Pancreas (tissue), 10 donors: ENCODE results near the gene COTL1. TPM values are rescaled to one million over a fixed set of nuclear protein-coding genes. Genes with fewer than 3 reads are reported as not detected.
A peak's percentile ranks its signal among the peaks of the same experiment; 100 is the strongest.
"Not testable (repeated sequence)": the region's sequence is repeated elsewhere in the genome, so short reads cannot be mapped to it uniquely, and the experiment has no call there.

Source experiments
- ATAC-seq, 4 donors: fragments of 200-7000 bp; cut with Tn5 transposase; one replicate each; pipeline versions ENCODE4 v1.8.0 to v1.9.1; 2020; ENCODE audit warnings: mild to moderate bottlenecking in 4 of 4, moderate library complexity in 4 of 4
- DNase-seq, 6 donors: peaks; one replicate each; pipeline ENCODE4 v3.0.0-alpha.2; 2020
- FAIRE-seq: peaks from 2 replicates; lab custom pipeline; 2012; peaks lifted over from hg19 to GRCh38; lab: Jason Lieb, UNC
- H3K27ac ChIP-seq, 4 donors: fragments of 200-600 bp; sonication (generic); 1 replicate in 3 of 4; 2 replicates in 1 of 4; pipeline versions ENCODE4 v1.5.0 to v1.8.0; 2020
- H3K27me3 ChIP-seq, 4 donors: fragments of 200-600 bp; one replicate each; pipeline ENCODE4 v1.8.0; 2021
- H3K36me3 ChIP-seq, 3 donors: fragments of 200-600 bp; sonication (generic) in 1 of 3; one replicate each; pipeline versions ENCODE4 v1.5.0 to v1.8.0; 2020 to 2021
- H3K4me1 ChIP-seq, 3 donors: fragments of 200-600 bp; one replicate each; pipeline ENCODE4 v1.8.0; 2021
- H3K4me3 ChIP-seq, 4 donors: fragments of 200-600 bp; sonication (generic) in 2 of 4; one replicate each; pipeline versions ENCODE4 v1.5.0 to v1.8.0; 2020 to 2021
- H3K9me3 ChIP-seq, 4 donors: fragments of 200-600 bp; one replicate each; pipeline ENCODE4 v1.8.0; 2021
- CTCF ChIP-seq, 4 donors: fragments of 200-600 bp; sonication (generic) in 3 of 4; IDR thresholded peaks; one replicate each; pipeline versions ENCODE4 v1.5.0 to v1.8.0; 2021; ENCODE audit warnings: antibody characterized with exemption in 4 of 4
- WGBS, 2 donors: extraction: QIAGEN DNeasy Blood & Tissue Kit; methylation state at CpG; one replicate each; pipeline ENCODE4 v1.1.7; 2013; 5-methylcytosine and 5-hydroxymethylcytosine counted together
- intact Hi-C, 3 donors: fragments of 100-400 bp; cut with DNase I; formaldehyde crosslinking; loops; one replicate each; pipeline versions ENCODE4 v1.11.1 to v1.14.2; 2022
- polyA plus RNA-seq, 2 donors: library from polyadenylated mRNA; stranded (reverse); fragments of 200-250 nt; gene quantifications; one replicate each; pipeline ENCODE4 v1.2.3, GENCODE V29; 2013
- total RNA-seq, 6 donors: library from RNA; stranded (reverse); fragmentation: NEBNext Ultra II Directional in 4 of 6; extraction: Animal tissue kit (Norgen Biotek cat#: 25700) in 4 of 6; gene quantifications; one replicate each; pipeline versions ENCODE4 v1.2.1 to v1.2.4, GENCODE V29; 2021 to 2023
- donor health status: healthy with polysubstance abuse.
- donor health status: DM: no; HTN: no; CAD: no; lungs with moderate emphysema.
- donor health status: DM: no; HTN: no; CAD: no.
- donor health status: control.
- donor health status: control.
- donor health status: Bipolar disorder and iron deficiency.
- donor health status: DM: yes; HTN: yes; CAD: no.
- donor health status: DM: no; HTN: no; CAD: no.
- donor health status: DM: no; HTN: no; CAD: no.
- donor health status: DM: yes; HTN: yes; CAD: no.

The COTL1 gene
- total and polyA plus RNA-seq, 8 donors: 6.8 to 44.3 (median 19.1) TPM

- Histone ChIP-seq H3K4me3 (no peak overlapping the region), H3K27me3 (no peaks in the 10 kb centered on the region), H3K36me3 (no peaks in the 10 kb centered on the region), H3K9me3 (no peaks in the 10 kb centered on the region), H3K27ac (no peak overlapping the region), H3K4me1 (no peaks in the 10 kb centered on the region)
- TF ChIP-seq CTCF (IDR thresholded peaks at IDR 0.05): no peak
- ATAC-seq (no peak), DNase-seq (no peak), FAIRE-seq (no peak)
- WGBS, 2 donors: 79 to 87% methylated on average over 7 of the region's 7 CpGs
- intact Hi-C loops: no loop called here
These were observed 56.6 kb downstream of the COTL1 start for GRCh38 chr16:84561291-84561690.

- TF ChIP-seq CTCF (IDR thresholded peaks at IDR 0.05): no peak
- Histone ChIP-seq H3K27me3 (no peaks in the 10 kb centered on the region), H3K36me3 (no peaks in the 10 kb centered on the region), H3K4me1 (no peaks in the 10 kb centered on the region), H3K9me3 (no peaks in the 10 kb centered on the region), H3K4me3 (no peak overlapping the region), H3K27ac (no peak overlapping the region)
- intact Hi-C loops: no loop called here
- 86 to 89% methylated on average over 5 of the region's 5 CpGs for WGBS, 2 donors
- ATAC-seq: no peak
- peak in 1 of 6 donors; percentile 15 for DNase-seq
- no peak for FAIRE-seq
These were observed 57.6 kb downstream of the COTL1 start for GRCh38 chr16:84560269-84560668.

GRCh38 chr16:84559311-84559932 is 58.5 kb downstream of the COTL1 start:
- Histone ChIP-seq H3K9me3 (no peaks in the 10 kb centered on the region), H3K4me1 (no peaks in the 10 kb centered on the region), H3K27me3 (no peaks in the 10 kb centered on the region), H3K4me3 (no peak overlapping the region), H3K27ac (no peak overlapping the region), H3K36me3 (no peaks in the 10 kb centered on the region)
- intact Hi-C loops: no loop called here
- WGBS, 2 donors: 75 to 81% methylated on average over 14 of the region's 14 CpGs
- peak in 1 of 4 donors; percentile 17 for ATAC-seq
- TF ChIP-seq CTCF (IDR thresholded peaks at IDR 0.05): no peak
- FAIRE-seq: no peak
- peak in 1 of 6 donors; percentile 31 for DNase-seq

- H3K4me3 ChIP-seq, ATAC-seq, intact Hi-C loops, H3K27me3 ChIP-seq, H3K9me3 ChIP-seq, H3K27ac ChIP-seq, FAIRE-seq, DNase-seq, H3K36me3 ChIP-seq, H3K4me1 ChIP-seq: not testable (repeated sequence)
- WGBS, 2 donors: 85 to 87% methylated on average over 5 of the region's 5 CpGs
These were observed 59.0 kb downstream of the COTL1 start for GRCh38 chr16:84558850-84559249.

- Histone ChIP-seq H3K36me3 (no peaks in the 10 kb centered on the region), H3K9me3 (no peaks in the 10 kb centered on the region), H3K4me3 (no peak overlapping the region), H3K27me3 (no peaks in the 10 kb centered on the region), H3K27ac (no peak overlapping the region), H3K4me1 (no peaks in the 10 kb centered on the region)
- ATAC-seq: no peak
- FAIRE-seq: no peak
- peak in 1 of 6 donors; percentile 40 for DNase-seq
- intact Hi-C loops: no loop called here
- no peak for TF ChIP-seq CTCF (IDR thresholded peaks at IDR 0.05)
- WGBS, 2 donors: 56 to 63% methylated on average over 6 of the region's 6 CpGs
These were observed 60.4 kb downstream of the COTL1 start for GRCh38 chr16:84557504-84557903.
